ENCODE results near the gene SEC14L6.

Gene SEC14L6

GRCh38 chr22:30495041-30495784, 51.3 kb downstream of the SEC14L6 start:
- H2AFZ ChIP-seq, result no peak overlapping the region
- H3K79me2 ChIP-seq, result no peaks in the 10 kb centered on the region
- H3K9ac ChIP-seq, result no peak overlapping the region
- H3K36me3 ChIP-seq (ENCODE audit: control insufficient read depth, insufficient read depth, low read length), result no peaks in the 10 kb centered on the region
- H3K4me1 ChIP-seq, result no peaks in the 10 kb centered on the region
- no peak overlapping the region for H3K27ac ChIP-seq
- H3K9me3 ChIP-seq (ENCODE audit: control insufficient read depth, low read length), result no peaks in the 10 kb centered on the region
- TF ChIP-seq CTCF (IDR thresholded peaks at IDR 0.05), result no peak
- no peaks in the 10 kb centered on the region for H3K27me3 ChIP-seq (ENCODE audit: control insufficient read depth, insufficient read depth, low read length)
- H3K4me3 ChIP-seq (ENCODE audit: low read depth, low read length), result no peak overlapping the region
- no peak overlapping the region for H3K4me2 ChIP-seq (ENCODE audit: low read length)

GRCh38 chr22:30492144-30492543, 54.4 kb downstream of the SEC14L6 start:
- Histone ChIP-seq H3K4me2 (ENCODE audit: low read length) (no peak overlapping the region), H3K27ac (no peak overlapping the region), H3K36me3 (ENCODE audit: control insufficient read depth, insufficient read depth, low read length) (no peaks in the 10 kb centered on the region), H3K4me3 (ENCODE audit: low read depth, low read length) (no peak overlapping the region), H2AFZ (no peak overlapping the region), H3K4me1 (no peaks in the 10 kb centered on the region), H3K27me3 (ENCODE audit: control insufficient read depth, insufficient read depth, low read length) (no peaks in the 10 kb centered on the region), H3K79me2 (no peaks in the 10 kb centered on the region), H3K9ac (no peak overlapping the region), H3K9me3 (ENCODE audit: control insufficient read depth, low read length) (no peaks in the 10 kb centered on the region)
- no peak for TF ChIP-seq CTCF (IDR thresholded peaks at IDR 0.05)

- Histone ChIP-seq H2AFZ (no peak overlapping the region), H3K4me3 (ENCODE audit: low read depth, low read length) (no peak overlapping the region), H3K4me1 (no peaks in the 10 kb centered on the region), H3K4me2 (ENCODE audit: low read length) (no peak overlapping the region), H3K79me2 (no peaks in the 10 kb centered on the region), H3K36me3 (ENCODE audit: control insufficient read depth, insufficient read depth, low read length) (no peaks in the 10 kb centered on the region), H3K9ac (no peak overlapping the region), H3K9me3 (ENCODE audit: control insufficient read depth, low read length) (no peaks in the 10 kb centered on the region), H3K27ac (no peak overlapping the region), H3K27me3 (ENCODE audit: control insufficient read depth, insufficient read depth, low read length) (no peaks in the 10 kb centered on the region)
- no peak for TF ChIP-seq CTCF (IDR thresholded peaks at IDR 0.05)
Measured at GRCh38 chr22:30491381-30491780, 55.2 kb downstream of the SEC14L6 start.

- Histone ChIP-seq H3K36me3 (ENCODE audit: control insufficient read depth, insufficient read depth, low read length) (no peaks in the 10 kb centered on the region), H3K4me3 (ENCODE audit: low read depth, low read length) (no peak overlapping the region), H3K4me1 (no peaks in the 10 kb centered on the region), H3K27me3 (ENCODE audit: control insufficient read depth, insufficient read depth, low read length) (no peaks in the 10 kb centered on the region), H3K9ac (no peak overlapping the region), H2AFZ (no peak overlapping the region), H3K4me2 (ENCODE audit: low read length) (no peak overlapping the region), H3K9me3 (ENCODE audit: control insufficient read depth, low read length) (no peaks in the 10 kb centered on the region), H3K79me2 (no peaks in the 10 kb centered on the region), H3K27ac (no peak overlapping the region)
- no peak for TF ChIP-seq CTCF (IDR thresholded peaks at IDR 0.05)
Measured at GRCh38 chr22:30490399-30490798, 56.1 kb downstream of the SEC14L6 start.

GRCh38 chr22:30488121-30488520, 58.4 kb downstream of the SEC14L6 start:
- Histone ChIP-seq H2AFZ (no peak overlapping the region), H3K4me3 (ENCODE audit: low read depth, low read length) (no peak overlapping the region), H3K9me3 (ENCODE audit: control insufficient read depth, low read length) (no peaks in the 10 kb centered on the region), H3K4me1 (no peaks in the 10 kb centered on the region), H3K9ac (no peak overlapping the region), H3K79me2 (no peaks in the 10 kb centered on the region), H3K27ac (no peak overlapping the region), H3K27me3 (ENCODE audit: control insufficient read depth, insufficient read depth, low read length) (no peaks in the 10 kb centered on the region), H3K4me2 (ENCODE audit: low read length) (no peak overlapping the region), H3K36me3 (ENCODE audit: control insufficient read depth, insufficient read depth, low read length) (no peaks in the 10 kb centered on the region)
- no peak for TF ChIP-seq CTCF (IDR thresholded peaks at IDR 0.05)

Data from parathyroid adenoma (tissue), 2 donors.